ENCODE data around the gene MYO1H. TPM values are rescaled to one million over a fixed set of nuclear protein-coding genes. Genes with fewer than 3 reads are reported as not detected.

The MYO1H gene
- total RNA-seq, 1 donor from 2014 or later: 0.72 TPM

GRCh38 chr12:109458086-109458485 is 110.4 kb downstream of the MYO1H start:
- peak overlapping the region; percentile 57 for H3K27ac Mint-ChIP-seq
- no peak for DNase-seq (ENCODE audit: extremely low spot score, unreplicated experiment)
- peak overlapping the region; percentile 36 for H3K4me3 Mint-ChIP-seq
- TF ChIP-seq CTCF (conservative IDR thresholded peaks at IDR 0.05): no peak
- H3K36me3 Mint-ChIP-seq: peaks cover 47% of the 10 kb centered on the region
- peaks cover 47% of the 10 kb centered on the region for H3K4me1 Mint-ChIP-seq (ENCODE audit: unreplicated experiment)
- no peaks in the 10 kb centered on the region for H3K9me3 Mint-ChIP-seq
- H3K27me3 Mint-ChIP-seq: no peaks in the 10 kb centered on the region

GRCh38 chr12:109458771-109459208 is 111.1 kb downstream of the MYO1H start:
- no peak for TF ChIP-seq CTCF (conservative IDR thresholded peaks at IDR 0.05)
- peaks cover 54% of the 10 kb centered on the region for H3K4me1 Mint-ChIP-seq (ENCODE audit: unreplicated experiment)
- DNase-seq (ENCODE audit: extremely low spot score, unreplicated experiment): no peak
- peak overlapping the region; percentile 52 for H3K27ac Mint-ChIP-seq
- no peaks in the 10 kb centered on the region for H3K9me3 Mint-ChIP-seq
- H3K36me3 Mint-ChIP-seq: peaks cover 43% of the 10 kb centered on the region
- H3K4me3 Mint-ChIP-seq: peak overlapping the region; percentile 58
- H3K27me3 Mint-ChIP-seq: no peaks in the 10 kb centered on the region

GRCh38 chr12:109459247-109459646 is 111.5 kb downstream of the MYO1H start:
- no peak for TF ChIP-seq CTCF (conservative IDR thresholded peaks at IDR 0.05)
- DNase-seq (ENCODE audit: extremely low spot score, unreplicated experiment): no peak
- H3K9me3 Mint-ChIP-seq: no peaks in the 10 kb centered on the region

GRCh38 chr12:109460538-109460937 is 112.8 kb downstream of the MYO1H start:
- no peak for TF ChIP-seq CTCF (conservative IDR thresholded peaks at IDR 0.05)
- Mint-ChIP-seq H3K27ac (no peak overlapping the region), H3K4me3 (no peak overlapping the region), H3K27me3 (no peaks in the 10 kb centered on the region), H3K36me3 (peaks cover 39% of the 10 kb centered on the region), H3K4me1 (ENCODE audit: unreplicated experiment) (peaks cover 71% of the 10 kb centered on the region), H3K9me3 (no peaks in the 10 kb centered on the region)
- no peak for DNase-seq (ENCODE audit: extremely low spot score, unreplicated experiment)

More at GRCh38 chr12:109459247-109459646, 111.5 kb downstream of the MYO1H start:
- no peaks in the 10 kb centered on the region for H3K27me3 Mint-ChIP-seq
- H3K4me1 Mint-ChIP-seq (ENCODE audit: unreplicated experiment): peaks cover 58% of the 10 kb centered on the region
- H3K36me3 Mint-ChIP-seq: peaks cover 38% of the 10 kb centered on the region
- H3K27ac Mint-ChIP-seq: peak overlapping the region; percentile 52
- peak overlapping the region; percentile 11 for H3K4me3 Mint-ChIP-seq

GRCh38 chr12:109461049-109461845 is 113.5 kb downstream of the MYO1H start:
- DNase-seq (ENCODE audit: extremely low spot score, unreplicated experiment): no peak
- peaks cover 74% of the 10 kb centered on the region for H3K4me1 Mint-ChIP-seq (ENCODE audit: unreplicated experiment)
- TF ChIP-seq CTCF (conservative IDR thresholded peaks at IDR 0.05): no peak
- H3K27me3 Mint-ChIP-seq: no peaks in the 10 kb centered on the region
- H3K27ac Mint-ChIP-seq: peak overlapping the region; percentile 92
- peak overlapping the region; percentile 65 for H3K4me3 Mint-ChIP-seq
- peaks cover 38% of the 10 kb centered on the region for H3K36me3 Mint-ChIP-seq
- no peaks in the 10 kb centered on the region for H3K9me3 Mint-ChIP-seq

All from type B pancreatic cell (in vitro differentiated cells).